Measurements from ENCODE around the gene CENPO.

The CENPO gene

DNA sequence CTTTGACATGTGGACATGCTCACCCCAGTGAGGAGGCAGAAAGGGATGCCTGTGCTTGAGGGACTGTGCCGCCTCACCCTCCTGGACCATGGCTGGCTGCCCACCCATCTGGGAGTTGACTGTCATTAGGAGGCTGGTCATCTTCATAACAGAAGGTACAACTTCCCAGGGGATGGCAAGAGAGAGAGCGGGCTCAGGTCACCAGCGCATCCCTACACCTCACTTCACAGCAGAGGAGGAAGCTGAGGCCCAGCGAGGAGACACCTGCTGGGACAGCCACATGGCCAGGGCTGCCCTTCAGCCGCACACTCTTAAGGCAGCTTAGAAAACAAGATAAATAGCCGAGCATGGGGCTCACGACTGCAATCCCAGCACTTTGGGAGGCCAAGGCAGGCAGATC is 67.4 kb downstream of the CENPO start:
- Mint-ChIP-seq H3K27ac (no peak overlapping the region), H3K4me3 (no peak overlapping the region), H3K4me1 (no peaks in the 10 kb centered on the region), H3K27me3 (no peaks in the 10 kb centered on the region), H3K9me3 (no peaks in the 10 kb centered on the region), H3K36me3 (no peaks in the 10 kb centered on the region)
- DNase-seq, result no peak
- CTCF ChIA-PET, result no interaction called here

DNA sequence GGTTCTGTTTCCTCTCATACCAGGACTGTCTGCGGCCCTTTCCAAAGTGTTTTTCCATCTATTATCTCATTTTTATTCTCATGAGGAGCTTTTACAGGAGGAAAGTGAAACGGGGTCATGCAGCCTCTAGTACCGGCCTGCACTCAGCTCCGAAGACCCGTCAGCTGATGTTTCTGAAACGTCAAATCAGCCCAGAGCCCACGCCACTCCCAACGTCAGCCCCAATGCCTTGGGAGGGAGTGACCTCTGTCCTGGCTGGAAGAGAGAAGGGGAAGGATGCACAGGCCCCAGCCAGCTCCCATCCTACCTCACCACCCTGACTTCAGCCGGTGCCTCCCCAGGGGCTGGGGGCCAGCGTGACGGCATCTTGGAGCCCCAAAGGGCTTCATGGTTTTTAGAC is 68.3 kb downstream of the CENPO start:
- CTCF ChIA-PET, result no interaction called here
- no peak for DNase-seq
- Mint-ChIP-seq H3K4me1 (no peaks in the 10 kb centered on the region), H3K4me3 (no peak overlapping the region), H3K9me3 (no peaks in the 10 kb centered on the region), H3K27ac (no peak overlapping the region), H3K27me3 (no peaks in the 10 kb centered on the region), H3K36me3 (no peaks in the 10 kb centered on the region)

DNA sequence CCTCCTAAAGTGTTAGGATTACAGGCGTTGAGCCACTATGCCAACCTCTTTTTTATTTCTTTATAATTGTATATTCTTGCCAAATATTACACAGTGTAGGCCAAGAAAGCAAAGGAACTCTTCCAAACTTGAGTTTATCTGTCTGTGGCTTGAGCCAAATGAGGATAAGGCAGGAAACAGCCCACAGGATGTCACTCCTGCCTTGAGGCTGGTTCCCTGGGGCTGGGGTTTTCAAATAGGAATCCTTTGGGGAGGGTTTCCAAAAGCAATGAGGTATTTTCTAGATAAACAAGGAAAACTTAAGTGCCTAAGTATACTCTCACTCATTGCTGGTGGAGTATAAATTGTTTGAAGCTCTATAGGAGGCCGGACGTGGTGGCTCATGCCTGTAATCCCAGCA is 70.4 kb downstream of the CENPO start:
- no peaks in the 10 kb centered on the region for H3K27me3 Mint-ChIP-seq
- DNase-seq, result no peak
- H3K9me3 Mint-ChIP-seq, result no peaks in the 10 kb centered on the region
- H3K4me3 Mint-ChIP-seq, result no peak overlapping the region
- H3K27ac Mint-ChIP-seq, result no peak overlapping the region
- H3K36me3 Mint-ChIP-seq, result peaks cover 4% of the 10 kb centered on the region
- peaks cover 2% of the 10 kb centered on the region for H3K4me1 Mint-ChIP-seq
- CTCF ChIA-PET, result no interaction called here

DNA sequence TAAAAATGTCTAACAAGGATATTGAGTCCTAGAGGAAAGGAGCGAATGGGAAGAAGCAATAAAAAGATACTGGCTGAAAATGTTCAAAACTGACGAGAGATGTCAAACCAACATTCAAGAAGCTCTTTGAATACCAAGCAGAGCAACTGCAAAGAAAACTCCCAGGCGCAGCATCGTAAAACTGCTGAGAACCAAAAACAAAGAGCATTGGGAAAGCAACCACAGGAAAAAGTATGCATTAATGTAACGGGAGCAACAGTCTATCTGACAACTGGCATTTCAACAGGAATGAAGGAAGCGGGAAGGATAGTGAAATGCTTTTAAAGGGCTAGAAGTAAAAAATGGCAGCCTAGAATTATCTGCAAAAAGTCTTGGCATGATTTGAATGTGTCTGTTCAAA is 73.7 kb downstream of the CENPO start:
- Mint-ChIP-seq H3K4me3 (no peak overlapping the region), H3K9me3 (no peaks in the 10 kb centered on the region), H3K27me3 (no peaks in the 10 kb centered on the region), H3K27ac (no peak overlapping the region), H3K4me1 (peaks cover 2% of the 10 kb centered on the region), H3K36me3 (peaks cover 4% of the 10 kb centered on the region)
- CTCF ChIA-PET, result no interaction called here
- DNase-seq, result no peak

DNA sequence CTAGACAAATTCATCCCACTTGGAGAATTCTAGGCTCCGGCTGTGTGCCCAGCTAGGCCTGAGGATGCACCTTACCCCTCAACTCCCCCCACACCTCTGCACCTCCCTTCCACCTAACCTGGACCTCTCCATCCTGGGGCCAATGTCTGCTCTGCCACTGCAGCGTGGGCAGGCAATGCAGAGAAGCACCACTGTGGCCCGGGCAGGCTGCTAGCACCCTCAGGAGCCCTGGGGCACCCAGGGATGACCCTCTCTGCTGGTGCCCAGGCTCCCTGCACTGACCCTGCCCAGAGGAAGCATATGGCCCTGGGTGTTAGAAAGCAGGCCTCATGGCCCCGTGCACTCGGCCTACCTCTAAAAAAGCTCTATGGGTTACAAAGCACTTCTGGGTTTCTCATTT is 77.2 kb downstream of the CENPO start:
- Mint-ChIP-seq H3K4me1 (peaks cover 2% of the 10 kb centered on the region), H3K27me3 (no peaks in the 10 kb centered on the region), H3K36me3 (peaks cover 4% of the 10 kb centered on the region), H3K4me3 (no peak overlapping the region), H3K9me3 (no peaks in the 10 kb centered on the region), H3K27ac (no peak overlapping the region)
- no peak for DNase-seq
- CTCF ChIA-PET, result no interaction called here

DNA sequence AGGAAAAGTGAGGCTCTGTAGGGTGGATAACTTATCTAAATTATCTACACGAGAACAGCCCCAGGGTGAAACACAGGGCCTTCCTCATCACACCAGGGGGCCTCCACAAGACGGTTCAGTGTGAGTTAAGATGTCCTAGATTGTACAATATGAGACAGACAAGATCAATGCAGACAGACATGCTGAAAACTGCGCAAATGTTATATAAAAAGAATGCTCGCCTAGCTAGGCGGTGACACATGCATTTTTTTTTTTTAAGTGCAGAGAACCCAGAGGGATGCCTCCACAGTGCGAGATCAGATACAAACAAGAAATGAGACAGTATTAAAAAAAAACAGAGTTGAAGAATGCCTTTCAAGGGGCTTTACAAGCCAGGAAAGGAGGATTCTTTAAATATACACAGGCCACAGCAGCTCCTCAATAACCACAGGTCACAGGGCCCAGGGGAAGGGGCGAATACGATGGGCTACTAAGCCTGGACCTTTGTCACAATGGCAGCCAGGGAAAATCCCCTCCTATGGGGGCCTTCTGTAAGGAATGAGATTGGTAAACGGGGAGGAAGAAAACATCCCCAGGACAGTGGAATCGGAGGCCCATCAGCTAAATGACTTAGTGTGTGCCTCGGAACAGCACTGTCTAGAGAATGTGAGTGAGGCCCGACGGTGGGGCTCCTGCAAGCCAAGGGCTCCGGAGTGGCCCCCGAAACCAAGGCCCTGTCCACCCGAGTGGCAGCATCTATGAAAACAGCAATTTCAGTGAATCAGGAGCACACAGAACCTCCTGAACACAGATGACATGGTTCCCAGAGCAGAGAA is 77.9 kb downstream of the CENPO start:
- peaks cover 2% of the 10 kb centered on the region for H3K4me1 Mint-ChIP-seq
- no peak overlapping the region for H3K4me3 Mint-ChIP-seq
- H3K27me3 Mint-ChIP-seq, result no peaks in the 10 kb centered on the region
- no peak overlapping the region for H3K27ac Mint-ChIP-seq
- no peaks in the 10 kb centered on the region for H3K9me3 Mint-ChIP-seq
- DNase-seq, result no peak
- CTCF ChIA-PET, result no interaction called here
- peaks cover 4% of the 10 kb centered on the region for H3K36me3 Mint-ChIP-seq

DNA sequence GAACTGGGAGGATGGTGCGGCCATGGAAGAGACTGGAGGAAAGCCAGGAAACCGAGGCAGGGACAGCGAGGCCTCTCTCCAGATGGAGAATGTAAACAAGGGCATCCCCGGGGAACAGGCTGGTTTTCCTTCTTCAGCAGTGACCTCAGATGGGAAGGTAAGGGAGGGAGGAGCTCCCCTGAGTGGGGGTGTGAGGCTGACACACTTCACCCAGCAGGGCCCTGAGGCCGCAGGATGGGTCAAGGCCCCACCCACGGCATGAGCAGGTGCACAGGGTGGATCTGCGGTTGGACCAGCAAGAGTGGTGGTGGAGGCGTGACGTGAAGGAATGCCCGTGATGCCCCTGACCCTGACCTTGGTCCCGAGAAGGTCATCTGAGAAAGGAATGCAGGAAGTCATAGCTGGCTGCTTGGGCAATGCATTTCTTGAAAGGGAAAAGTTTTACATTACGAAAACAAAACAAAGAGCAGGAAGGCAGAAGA is 78.7 kb downstream of the CENPO start:
- CTCF ChIA-PET, result no interaction called here
- no peaks in the 10 kb centered on the region for H3K9me3 Mint-ChIP-seq
- peaks cover 1% of the 10 kb centered on the region for H3K36me3 Mint-ChIP-seq
- H3K4me3 Mint-ChIP-seq, result no peak overlapping the region
- no peak overlapping the region for H3K27ac Mint-ChIP-seq
- DNase-seq, result no peak
- H3K4me1 Mint-ChIP-seq, result no peaks in the 10 kb centered on the region
- H3K27me3 Mint-ChIP-seq, result no peaks in the 10 kb centered on the region

Measured in activated naive CD4-positive, alpha-beta T cell treated with anti-CD3 and anti-CD28 coated beads, Interleukin-2, amount 10 ng/mL, durations not matched to agents 7 days and 5 days (primary cell).